ENCODE measurements around the gene GYPC. TPM values are rescaled to one million over a fixed set of nuclear protein-coding genes. Genes with fewer than 3 reads are reported as not detected.

GYPC gene
- total and polyA plus RNA-seq, 2 of the 4 experiments (the other 2 are of a cell fraction), result 53.4 to 96.3 TPM

GRCh38 chr2:126643431-126643830 is 12.5 kb upstream of the GYPC start:
- no peak overlapping the region for H2AK9ac ChIP-seq (replicated peaks; ENCODE audit: low read depth, low read length, poor library complexity)
- no peak overlapping the region for H2AFZ ChIP-seq (replicated peaks; ENCODE audit: low read length, poor library complexity)
- H4K20me1 ChIP-seq (ENCODE audit: insufficient read depth, low read length), result no peaks in the 10 kb centered on the region
- in situ Hi-C loops (cut with MboI; ENCODE audit: low sequenced_read_pairs), result no loop called here
- H3K36me3 ChIP-seq (ENCODE audit: control insufficient read depth, insufficient read depth, low read length), result no peaks in the 10 kb centered on the region
- H3K4me1 ChIP-seq (ENCODE audit: control insufficient read depth, insufficient read depth, low read length), result no peaks in the 10 kb centered on the region
- no peak overlapping the region for H3K4ac ChIP-seq (ENCODE audit: low read depth, low read length)
- H3K23ac ChIP-seq (ENCODE audit: low read depth, low read length), result no peak overlapping the region
- TF ChIP-seq BHLHE40 (IDR thresholded peaks at IDR 0.05; ENCODE audit: low read depth, low read length) (no peak), POLR2A (IDR thresholded peaks at IDR 0.05; ENCODE audit: low read depth, low read length) (no peak), CHD1 (IDR thresholded peaks at IDR 0.05; ENCODE audit: low read depth, low read length) (no peak), MAZ (IDR thresholded peaks at IDR 0.05; ENCODE audit: borderline replicate concordance, low read depth, low read length) (no peak), MAFK (IDR thresholded peaks at IDR 0.05; ENCODE audit: low read depth, low read length) (no peak), SMC3 (IDR thresholded peaks at IDR 0.05; ENCODE audit: low read depth, low read length) (no peak), NFE2L2 (IDR thresholded peaks at IDR 0.05; ENCODE audit: low read depth, low read length) (no peak)
- no peak overlapping the region for H2AK5ac ChIP-seq (ENCODE audit: low read depth, low read length)
- H4K5ac ChIP-seq (ENCODE audit: low read depth, low read length), result no peak overlapping the region
- ChIA-PET CTCF (no interaction called here), POLR2A (ENCODE audit: unreplicated experiment) (no interaction called here)
- H3K4me2 ChIP-seq (ENCODE audit: low read depth, low read length), result no peak overlapping the region
- H3K18ac ChIP-seq (ENCODE audit: low read depth, low read length), result no peak overlapping the region
- intact Hi-C loops (cut with micrococcal nuclease), result no loop called here
- peaks cover 22% of the 10 kb centered on the region for H3K27me3 ChIP-seq (ENCODE audit: control insufficient read depth, insufficient read depth, low read length)
- H3K79me1 ChIP-seq (ENCODE audit: low read depth in 1 of 2, low read length in 2 of 2), result no peaks in the 10 kb centered on the region
- H4K91ac ChIP-seq (ENCODE audit: insufficient read depth, low read depth, low read length), result no peak overlapping the region
- no peak overlapping the region for H3K27ac ChIP-seq (ENCODE audit: insufficient read depth, low read length)
- no peak overlapping the region for H4K8ac ChIP-seq (ENCODE audit: low read depth in 2 of 2, low read length in 2 of 2)
- no peak overlapping the region for H2BK20ac ChIP-seq (ENCODE audit: low read depth, low read length)
- H3K14ac ChIP-seq (replicated peaks; ENCODE audit: low read depth, low read length), result no peak overlapping the region
- H2BK15ac ChIP-seq (ENCODE audit: low read depth, low read length), result no peak overlapping the region
- H3K9ac ChIP-seq (ENCODE audit: low read depth, low read length), result no peak overlapping the region
- no peaks in the 10 kb centered on the region for H3K9me1 ChIP-seq (ENCODE audit: insufficient read depth, low read length)
- no peaks in the 10 kb centered on the region for H3K9me3 ChIP-seq (ENCODE audit: control insufficient read depth, insufficient read depth, low read length)
- no peak overlapping the region for H2BK120ac ChIP-seq (ENCODE audit: low read depth, low read length)
- WGBS, 2 experiments (ENCODE audit: extremely low coverage in 2 of 2, insufficient read length in 1 of 2), result no CpG with 5 or more reads among the region's 6 CpGs
- dilution Hi-C loops (cut with HindIII; ENCODE audit: low sequenced_read_pairs, unreplicated experiment), result no loop called here
- H3K4me3 ChIP-seq (ENCODE audit: insufficient read depth, low read depth, low read length), result no peak overlapping the region
- H3K56ac ChIP-seq (ENCODE audit: extremely low read depth, insufficient read depth, low read length), result no peak overlapping the region
- DNase-seq (no peak), ATAC-seq (ENCODE audit: low read depth) (no peak)
- H2BK5ac ChIP-seq (ENCODE audit: low read depth, low read length, poor library complexity, severe bottlenecking), result no peak overlapping the region
- no TSS peak for BruUV-seq (replicated peaks)
